Measurements from ENCODE around the gene TLCD3B. TPM values are rescaled to one million over a fixed set of nuclear protein-coding genes. Genes with fewer than 3 reads are reported as not detected.

TLCD3B gene
- total RNA-seq, 1 experiment from 2014 or later = 0.47 TPM

DNA sequence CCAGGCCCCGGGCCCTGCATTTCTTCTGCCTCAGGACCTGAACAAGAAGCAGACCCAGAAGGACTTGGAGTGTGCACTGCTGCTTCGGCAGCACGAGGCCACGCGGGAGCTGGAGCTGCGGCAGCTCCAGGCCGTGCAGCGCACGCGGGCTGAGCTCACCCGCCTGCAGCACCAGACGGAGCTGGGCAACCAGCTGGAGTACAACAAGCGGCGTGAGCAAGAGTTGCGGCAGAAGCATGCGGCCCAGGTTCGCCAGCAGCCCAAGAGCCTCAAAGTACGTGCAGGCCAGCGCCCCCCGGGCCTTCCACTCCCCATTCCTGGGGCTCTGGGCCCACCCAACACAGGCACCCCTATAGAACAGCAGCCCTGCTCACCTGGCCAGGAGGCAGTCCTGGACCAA lies 44.8 kb downstream of the TLCD3B start:
- intact Hi-C loops (cut with micrococcal nuclease) = no loop called here
- Histone ChIP-seq H2AFZ (ENCODE audit: low read length) (no peak overlapping the region), H3F3A (ENCODE audit: low read length, unreplicated experiment) (no peaks in the 10 kb centered on the region), H3K4me1 (ENCODE audit: insufficient read depth, low read length) (no peaks in the 10 kb centered on the region), H3K79me2 (ENCODE audit: low read length) (no peaks in the 10 kb centered on the region), H3K4me2 (ENCODE audit: low read length) (no peak overlapping the region), H3K9me2 (replicated peaks; ENCODE audit: low read length) (no peaks in the 10 kb centered on the region), H3K9ac (ENCODE audit: low read length) (no peak overlapping the region), H3K27me3 (ENCODE audit: low read length) (no peaks in the 10 kb centered on the region), H3K9me3 (ENCODE audit: low read length) (no peaks in the 10 kb centered on the region), H3K27ac (ENCODE audit: low read length) (no peak overlapping the region), H3K4me3 (ENCODE audit: low read length) (no peak overlapping the region), H3K36me3 (ENCODE audit: low read depth, low read length) (peaks cover 12% of the 10 kb centered on the region), H4K20me1 (ENCODE audit: low read length) (no peaks in the 10 kb centered on the region)
- TF ChIP-seq EZH2phosphoT487 (IDR thresholded peaks at IDR 0.05; ENCODE audit: borderline replicate concordance, low read length) (no peak), EZH2 (IDR thresholded peaks at IDR 0.05; ENCODE audit: low read length, unreplicated experiment) (no peak)
- TF ChIP-seq, protein P1, sequence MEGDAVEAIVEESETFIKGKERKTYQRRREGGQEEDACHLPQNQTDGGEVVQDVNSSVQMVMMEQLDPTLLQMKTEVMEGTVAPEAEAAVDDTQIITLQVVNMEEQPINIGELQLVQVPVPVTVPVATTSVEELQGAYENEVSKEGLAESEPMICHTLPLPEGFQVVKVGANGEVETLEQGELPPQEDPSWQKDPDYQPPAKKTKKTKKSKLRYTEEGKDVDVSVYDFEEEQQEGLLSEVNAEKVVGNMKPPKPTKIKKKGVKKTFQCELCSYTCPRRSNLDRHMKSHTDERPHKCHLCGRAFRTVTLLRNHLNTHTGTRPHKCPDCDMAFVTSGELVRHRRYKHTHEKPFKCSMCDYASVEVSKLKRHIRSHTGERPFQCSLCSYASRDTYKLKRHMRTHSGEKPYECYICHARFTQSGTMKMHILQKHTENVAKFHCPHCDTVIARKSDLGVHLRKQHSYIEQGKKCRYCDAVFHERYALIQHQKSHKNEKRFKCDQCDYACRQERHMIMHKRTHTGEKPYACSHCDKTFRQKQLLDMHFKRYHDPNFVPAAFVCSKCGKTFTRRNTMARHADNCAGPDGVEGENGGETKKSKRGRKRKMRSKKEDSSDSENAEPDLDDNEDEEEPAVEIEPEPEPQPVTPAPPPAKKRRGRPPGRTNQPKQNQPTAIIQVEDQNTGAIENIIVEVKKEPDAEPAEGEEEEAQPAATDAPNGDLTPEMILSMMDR (conservative IDR thresholded peaks at IDR 0.05; ENCODE audit: low read depth, low read length) = no peak
- ATAC-seq (no peak), DNase-seq (no peak)
- BruUV-seq (replicated peaks) = no TSS peak
- CTCF ChIA-PET = interaction anchor here (0.6 kb wide), 1 partner anchor 45 kb away, joined by 3 read pairs; the partner anchor contains the start of gene TLCD3B
- POLR2A ChIA-PET (ENCODE audit: unreplicated experiment) = no interaction called here

DNA sequence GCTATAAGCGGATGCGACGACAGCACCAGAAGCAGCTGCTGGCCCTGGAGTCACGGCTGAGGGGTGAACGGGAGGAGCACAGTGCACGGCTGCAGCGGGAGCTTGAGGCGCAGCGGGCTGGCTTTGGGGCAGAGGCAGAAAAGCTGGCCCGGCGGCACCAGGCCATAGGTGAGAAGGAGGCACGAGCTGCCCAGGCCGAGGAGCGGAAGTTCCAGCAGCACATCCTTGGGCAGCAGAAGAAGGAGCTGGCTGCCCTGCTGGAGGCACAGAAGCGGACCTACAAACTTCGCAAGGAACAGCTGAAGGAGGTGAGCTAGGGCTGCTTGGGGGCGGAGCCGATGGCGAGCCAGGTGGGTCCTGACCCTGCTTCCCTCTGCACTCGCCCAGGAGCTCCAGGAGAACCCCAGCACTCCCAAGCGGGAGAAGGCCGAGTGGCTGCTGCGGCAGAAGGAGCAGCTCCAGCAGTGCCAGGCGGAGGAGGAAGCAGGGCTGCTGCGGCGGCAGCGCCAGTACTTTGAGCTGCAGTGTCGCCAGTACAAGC lies 45.7 kb downstream of the TLCD3B start:
- Histone ChIP-seq H3K27me3 (ENCODE audit: low read length) (no peaks in the 10 kb centered on the region), H3K9me2 (replicated peaks; ENCODE audit: low read length) (no peaks in the 10 kb centered on the region), H3F3A (ENCODE audit: low read length, unreplicated experiment) (no peaks in the 10 kb centered on the region), H3K4me3 (ENCODE audit: low read length) (no peak overlapping the region), H3K79me2 (ENCODE audit: low read length) (no peaks in the 10 kb centered on the region), H4K20me1 (ENCODE audit: low read length) (no peaks in the 10 kb centered on the region), H3K4me2 (ENCODE audit: low read length) (no peak overlapping the region), H3K9me3 (ENCODE audit: low read length) (no peaks in the 10 kb centered on the region), H3K9ac (ENCODE audit: low read length) (no peak overlapping the region), H3K27ac (ENCODE audit: low read length) (no peak overlapping the region), H2AFZ (ENCODE audit: low read length) (no peak overlapping the region), H3K4me1 (ENCODE audit: insufficient read depth, low read length) (no peaks in the 10 kb centered on the region), H3K36me3 (ENCODE audit: low read depth, low read length) (peaks cover 20% of the 10 kb centered on the region)
- POLR2A ChIA-PET (ENCODE audit: unreplicated experiment) = no interaction called here
- DNase-seq (no peak), ATAC-seq (no peak)
- CTCF ChIA-PET = interaction anchor here (0.6 kb wide), 1 partner anchor 46 kb away, joined by 3 read pairs; the partner anchor contains the start of gene TLCD3B
- intact Hi-C loops (cut with micrococcal nuclease) = no loop called here
- no TSS peak for BruUV-seq (replicated peaks)
- no peak for TF ChIP-seq EZH2phosphoT487 (IDR thresholded peaks at IDR 0.05; ENCODE audit: borderline replicate concordance, low read length)
- TF ChIP-seq EZH2 (IDR thresholded peaks at IDR 0.05; ENCODE audit: low read length, unreplicated experiment) = no peak
- TF ChIP-seq, protein P1 (conservative IDR thresholded peaks at IDR 0.05; ENCODE audit: low read depth, low read length) = no peak

DNA sequence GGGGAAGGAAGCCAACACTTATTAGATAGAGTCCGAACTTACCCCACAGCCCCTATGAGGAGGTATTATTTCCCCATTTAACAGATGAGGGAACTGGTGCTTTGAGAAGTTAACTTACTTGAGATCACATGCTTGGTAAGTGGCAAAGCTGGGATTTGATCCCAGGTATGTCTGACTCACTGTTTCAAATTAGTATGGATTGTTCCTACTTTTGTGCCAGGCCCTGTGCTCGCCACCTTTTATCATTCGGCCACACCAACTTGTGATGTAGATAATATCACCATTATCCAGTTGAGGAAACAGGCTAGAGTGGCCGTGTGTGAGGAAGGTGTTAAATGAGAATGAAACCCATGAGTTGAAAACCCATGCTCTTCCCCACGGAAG lies 46.3 kb downstream of the TLCD3B start:
- no TSS peak for BruUV-seq (replicated peaks)
- no peak overlapping the region for H3K27ac ChIP-seq (ENCODE audit: low read length)
- H3K4me2 ChIP-seq (ENCODE audit: low read length) = no peak overlapping the region
- H3K36me3 ChIP-seq (ENCODE audit: low read depth, low read length) = peaks cover 26% of the 10 kb centered on the region
- H3K27me3 ChIP-seq (ENCODE audit: low read length) = no peaks in the 10 kb centered on the region
- POLR2A ChIA-PET (ENCODE audit: unreplicated experiment) = no interaction called here
- CTCF ChIA-PET = no interaction called here
- DNase-seq (no peak), ATAC-seq (no peak)
- H3K9me2 ChIP-seq (replicated peaks; ENCODE audit: low read length) = no peaks in the 10 kb centered on the region
- no peaks in the 10 kb centered on the region for H3K79me2 ChIP-seq (ENCODE audit: low read length)
- no peak overlapping the region for H2AFZ ChIP-seq (ENCODE audit: low read length)
- no peaks in the 10 kb centered on the region for H3F3A ChIP-seq (ENCODE audit: low read length, unreplicated experiment)
- intact Hi-C loops (cut with micrococcal nuclease) = no loop called here
- TF ChIP-seq, protein P1 (conservative IDR thresholded peaks at IDR 0.05; ENCODE audit: low read depth, low read length) = no peak
- TF ChIP-seq EZH2phosphoT487 (IDR thresholded peaks at IDR 0.05; ENCODE audit: borderline replicate concordance, low read length) (no peak), EZH2 (IDR thresholded peaks at IDR 0.05; ENCODE audit: low read length, unreplicated experiment) (no peak)
- H3K9ac ChIP-seq (ENCODE audit: low read length) = no peak overlapping the region
- no peak overlapping the region for H3K4me3 ChIP-seq (ENCODE audit: low read length)
- H3K4me1 ChIP-seq (ENCODE audit: insufficient read depth, low read length) = no peaks in the 10 kb centered on the region
- H4K20me1 ChIP-seq (ENCODE audit: low read length) = no peaks in the 10 kb centered on the region
- H3K9me3 ChIP-seq (ENCODE audit: low read length) = no peaks in the 10 kb centered on the region

Measured in PC-3 (cell line).